Frontal cortex (tissue), 4 donors: Measurements from ENCODE around the gene FKBP1C. TPM values are rescaled to one million over a fixed set of nuclear protein-coding genes. Genes with fewer than 3 reads are reported as not detected.

Experiments
- DNase-seq, 2 donors: peaks; one replicate each; pipeline ENCODE4 v3.0.0; 2012; ENCODE audit warnings: low spot score in 2 of 2
- FAIRE-seq: peaks from 2 replicates; lab custom pipeline; 2012; peaks lifted over from hg19 to GRCh38; lab: Jason Lieb, UNC
- small RNA-seq: library from RNA; depleted of rRNA; stranded (forward); fragments of <200 nt; gene quantifications from one replicate; pipeline ENCODE3, GENCODE V24; 2014
- total RNA-seq: library from RNA; depleted of rRNA; stranded (reverse); fragments of >200 nt; gene quantifications from one replicate; pipeline ENCODE4 v1.2.3, GENCODE V29; 2014
- donor health status: control.
- donor health status: control.
- donor health status: control.

The FKBP1C gene
- total RNA-seq, 1 donor from 2014 or later: 0.41 TPM

GRCh38 chr6:63249875-63250482 lies 38.7 kb downstream of the FKBP1C start:
- DNase-seq (no peak), FAIRE-seq (no peak)

GRCh38 chr6:63259153-63259552 lies 47.9 kb downstream of the FKBP1C start:
- FAIRE-seq (no peak), DNase-seq (no peak)

GRCh38 chr6:63261820-63262219 lies 50.6 kb downstream of the FKBP1C start:
- FAIRE-seq: no peak
- DNase-seq: no peak

Small RNA genes within 50 kb of the gene (small RNA-seq; reads per million reads assigned to genes)
- not detected for gene SPTLC1P3

Other genes starting within 250 kb of the FKBP1C start
- gene LGSN, start 108.5 kb downstream of the FKBP1C start, total RNA-seq: 0.82 TPM